ENCODE data around the gene FOXK1. TPM values are rescaled to one million over a fixed set of nuclear protein-coding genes. Genes with fewer than 3 reads are reported as not detected.
A peak's percentile ranks its signal among the peaks of the same experiment; 100 is the strongest.

Gene FOXK1
- total and polyA plus RNA-seq, 9 of the 15 experiments (the other 6 are each of a cell fraction or from before 2014, with no cell fraction given), result 0.32 to 45.5 (median 8.1) TPM

- TF ChIP-seq THAP12 (CRISPR knock-in tag; IDR thresholded peaks at IDR 0.05), result 0 out of 2 replicates have a peak, but pooled peaks have one; percentile 14
- TF ChIP-seq TCF15 (CRISPR knock-in tag; IDR thresholded peaks at IDR 0.05), result no peak
- TF ChIP-seq DMBX1 (CRISPR knock-in tag; IDR thresholded peaks at IDR 0.05; ENCODE audit: borderline replicate concordance), result no peak; the same call in 1 of the 2 replicates
- TF ChIP-seq CUX1 (CRISPR knock-in tag; IDR thresholded peaks at IDR 0.05), result no peak
- TF ChIP-seq YY1 (IDR thresholded peaks at IDR 0.05; ENCODE audit: borderline replicate concordance in 1 of 3, control insufficient read depth in 1 of 3, extremely low read depth in 1 of 3, insufficient read depth in 3 of 3, insufficient read length in 1 of 3, insufficient replicate concordance in 2 of 3, low read depth in 1 of 3, low read length in 2 of 3), result peak in 2 of 3 experiments; percentile 21 to 30
- 0 out of 2 replicates have a peak, but pooled peaks have one; percentile 41 for TF ChIP-seq ZBTB40 (IDR thresholded peaks at IDR 0.05)
- TF ChIP-seq ZBTB40 (CRISPR knock-in tag; IDR thresholded peaks at IDR 0.05), result no peak
Observed at GRCh38 chr7:4738711-4739527, 56.8 kb downstream of the FOXK1 start (continued).

All from K562 (cell line).